Tibial nerve (tissue), 4 donors: ENCODE data around the gene DNAJC5. TPM values are rescaled to one million over a fixed set of nuclear protein-coding genes. Genes with fewer than 3 reads are reported as not detected.

Experiments used
- DNase-seq, 2 donors: peaks; one replicate each; pipeline ENCODE4 v3.0.0-alpha.2; 2019; ENCODE audit warnings: low spot score in 2 of 2
- H3K27ac ChIP-seq, 4 donors: fragments of 200-600 bp; sonication (generic) in 3 of 4; one replicate each; pipeline ENCODE4 v1.5.1; 2017 to 2019; ENCODE audit warnings: mild to moderate bottlenecking in 1 of 4
- H3K27me3 ChIP-seq, 2 donors: fragments of 200-600 bp; sonication (generic) in 1 of 2; one replicate each; pipeline versions ENCODE4 v1.5.1 to v1.6.0; 2017 to 2019
- H3K36me3 ChIP-seq, 3 donors: fragments of 200-600 bp; sonication (generic); one replicate each; pipeline ENCODE4 v1.5.1; 2018 to 2019
- H3K4me1 ChIP-seq, 4 donors: fragments of 200-600 bp; sonication (generic) in 3 of 4; one replicate each; pipeline ENCODE4 v1.5.1; 2017 to 2019
- H3K4me3 ChIP-seq, 4 donors: fragments of 200-600 bp; sonication (generic) in 3 of 4; one replicate each; pipeline ENCODE4 v1.5.1; 2017 to 2019; ENCODE audit warnings: mild to moderate bottlenecking in 1 of 4, moderate library complexity in 1 of 4
- H3K9me3 ChIP-seq, 4 donors: fragments of 200-600 bp; sonication (generic) in 3 of 4; one replicate each; pipeline ENCODE4 v1.5.1; 2017 to 2019
- EP300 ChIP-seq, 2 donors: sonication (generic); formaldehyde crosslinking; IDR thresholded peaks; one replicate each; pipeline ENCODE4 v1.6.1; 2017; ENCODE audit warnings: antibody characterized with exemption in 2 of 2, mild to moderate bottlenecking in 1 of 2
- POLR2A ChIP-seq, 2 donors: fragments of 450-650 bp; IDR thresholded peaks; one replicate each; pipeline ENCODE4 v1.6.1; 2017; ENCODE audit warnings: antibody characterized with exemption in 2 of 2, mild to moderate bottlenecking in 2 of 2, moderate library complexity in 2 of 2
- WGBS, 2 donors: methylation state at CpG; one replicate each; pipeline ENCODE4 v1.1.5; 2018; 5-methylcytosine and 5-hydroxymethylcytosine counted together
- total RNA-seq, 4 donors: library from RNA; depleted of rRNA; stranded (reverse); fragments of >200 nt; gene quantifications; one replicate each; pipeline ENCODE4 v1.1.0, GENCODE V29; 2016
- TF ChIP-seq, protein P1 (sequence below), 5 experiments: fragments of 200-600 bp in 3 of 5; fragments of 450-650 bp in 2 of 5; sonication (generic) in 3 of 5; IDR thresholded peaks; one replicate each; pipeline ENCODE4 v1.5.1; 2016 to 2019; ENCODE audit warnings: antibody characterized with exemption in 5 of 5, mild to moderate bottlenecking in 3 of 5, moderate library complexity in 2 of 5

DNAJC5 gene
- total RNA-seq, 4 donors from 2014 or later: 30.6 to 40.2 (median 32.1) TPM

DNA sequence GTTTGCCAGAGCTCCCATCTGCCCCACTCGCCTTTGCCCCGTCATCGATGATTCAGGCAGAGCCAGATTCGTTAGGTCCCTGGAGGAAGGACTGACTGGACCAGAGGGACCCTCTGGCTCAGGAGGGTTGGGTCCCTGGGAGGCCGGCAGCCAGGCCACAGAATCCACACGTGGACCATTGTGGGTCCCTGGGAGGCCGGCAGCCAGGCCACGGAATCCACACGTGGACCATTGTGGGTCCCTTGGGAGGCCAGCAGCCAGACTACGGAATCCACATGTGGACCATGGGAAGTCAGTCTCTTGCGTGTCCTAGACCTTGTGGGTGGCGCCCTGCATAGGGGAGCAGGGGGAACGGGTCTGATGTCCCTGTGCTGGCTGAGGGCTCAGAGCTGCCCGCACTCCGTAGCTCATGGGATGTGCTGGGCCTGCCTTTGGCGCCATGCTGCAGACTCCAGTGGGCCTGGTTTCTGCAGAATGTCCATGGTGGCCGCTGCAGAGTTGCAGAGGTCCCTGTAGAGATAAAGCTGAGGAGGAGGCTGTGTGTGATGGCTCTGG, 37.8 kb downstream of the DNAJC5 start:
- Histone ChIP-seq H3K27me3 (no peaks in the 10 kb centered on the region), H3K36me3 (peaks cover 0 to 97% (median 33%) of the 10 kb centered on the region in 3 donors), H3K27ac (no peak overlapping the region), H3K4me1 (no peaks in the 10 kb centered on the region), H3K4me3 (no peak overlapping the region), H3K9me3 (no peaks in the 10 kb centered on the region)
- no peak for DNase-seq
- TF ChIP-seq POLR2A (IDR thresholded peaks at IDR 0.05) (no peak), EP300 (IDR thresholded peaks at IDR 0.05) (no peak)
- TF ChIP-seq, protein P1, sequence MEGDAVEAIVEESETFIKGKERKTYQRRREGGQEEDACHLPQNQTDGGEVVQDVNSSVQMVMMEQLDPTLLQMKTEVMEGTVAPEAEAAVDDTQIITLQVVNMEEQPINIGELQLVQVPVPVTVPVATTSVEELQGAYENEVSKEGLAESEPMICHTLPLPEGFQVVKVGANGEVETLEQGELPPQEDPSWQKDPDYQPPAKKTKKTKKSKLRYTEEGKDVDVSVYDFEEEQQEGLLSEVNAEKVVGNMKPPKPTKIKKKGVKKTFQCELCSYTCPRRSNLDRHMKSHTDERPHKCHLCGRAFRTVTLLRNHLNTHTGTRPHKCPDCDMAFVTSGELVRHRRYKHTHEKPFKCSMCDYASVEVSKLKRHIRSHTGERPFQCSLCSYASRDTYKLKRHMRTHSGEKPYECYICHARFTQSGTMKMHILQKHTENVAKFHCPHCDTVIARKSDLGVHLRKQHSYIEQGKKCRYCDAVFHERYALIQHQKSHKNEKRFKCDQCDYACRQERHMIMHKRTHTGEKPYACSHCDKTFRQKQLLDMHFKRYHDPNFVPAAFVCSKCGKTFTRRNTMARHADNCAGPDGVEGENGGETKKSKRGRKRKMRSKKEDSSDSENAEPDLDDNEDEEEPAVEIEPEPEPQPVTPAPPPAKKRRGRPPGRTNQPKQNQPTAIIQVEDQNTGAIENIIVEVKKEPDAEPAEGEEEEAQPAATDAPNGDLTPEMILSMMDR (IDR thresholded peaks at IDR 0.05): no peak
- 88 to 89% methylated on average over 12 to 17 of the region's 17 CpGs for WGBS, 2 donors

DNA sequence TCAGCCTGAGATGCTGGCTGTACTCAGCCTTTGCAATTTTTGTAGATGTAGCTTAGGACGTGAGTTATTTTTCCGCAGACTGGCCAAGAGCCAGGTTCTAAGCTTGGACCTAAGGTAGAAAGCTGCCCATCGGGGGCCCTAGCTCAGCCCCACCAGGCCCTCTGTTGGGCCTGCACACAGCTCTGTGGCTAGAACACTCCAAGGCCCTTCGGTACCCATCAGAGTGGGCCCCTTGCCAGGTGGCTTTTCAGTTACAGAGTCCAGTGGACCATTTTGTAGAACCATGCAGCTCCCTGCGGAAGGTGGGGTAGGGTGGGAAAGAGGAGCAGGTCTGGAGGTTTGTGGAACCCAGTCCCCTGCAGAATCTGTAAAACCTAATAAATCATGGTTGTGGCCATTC, 38.7 kb downstream of the DNAJC5 start:
- Histone ChIP-seq H3K4me3 (no peak overlapping the region), H3K4me1 (no peaks in the 10 kb centered on the region), H3K9me3 (no peaks in the 10 kb centered on the region), H3K27ac (no peak overlapping the region), H3K27me3 (no peaks in the 10 kb centered on the region), H3K36me3 (peaks cover 0 to 98% (median 26%) of the 10 kb centered on the region in 3 donors)
- TF ChIP-seq, protein P1 (IDR thresholded peaks at IDR 0.05): no peak
- TF ChIP-seq EP300 (IDR thresholded peaks at IDR 0.05): no peak
- TF ChIP-seq POLR2A (IDR thresholded peaks at IDR 0.05): no peak
- WGBS, 2 donors: 77 to 79% methylated on average over 5 of the region's 5 CpGs
- no peak for DNase-seq

DNA sequence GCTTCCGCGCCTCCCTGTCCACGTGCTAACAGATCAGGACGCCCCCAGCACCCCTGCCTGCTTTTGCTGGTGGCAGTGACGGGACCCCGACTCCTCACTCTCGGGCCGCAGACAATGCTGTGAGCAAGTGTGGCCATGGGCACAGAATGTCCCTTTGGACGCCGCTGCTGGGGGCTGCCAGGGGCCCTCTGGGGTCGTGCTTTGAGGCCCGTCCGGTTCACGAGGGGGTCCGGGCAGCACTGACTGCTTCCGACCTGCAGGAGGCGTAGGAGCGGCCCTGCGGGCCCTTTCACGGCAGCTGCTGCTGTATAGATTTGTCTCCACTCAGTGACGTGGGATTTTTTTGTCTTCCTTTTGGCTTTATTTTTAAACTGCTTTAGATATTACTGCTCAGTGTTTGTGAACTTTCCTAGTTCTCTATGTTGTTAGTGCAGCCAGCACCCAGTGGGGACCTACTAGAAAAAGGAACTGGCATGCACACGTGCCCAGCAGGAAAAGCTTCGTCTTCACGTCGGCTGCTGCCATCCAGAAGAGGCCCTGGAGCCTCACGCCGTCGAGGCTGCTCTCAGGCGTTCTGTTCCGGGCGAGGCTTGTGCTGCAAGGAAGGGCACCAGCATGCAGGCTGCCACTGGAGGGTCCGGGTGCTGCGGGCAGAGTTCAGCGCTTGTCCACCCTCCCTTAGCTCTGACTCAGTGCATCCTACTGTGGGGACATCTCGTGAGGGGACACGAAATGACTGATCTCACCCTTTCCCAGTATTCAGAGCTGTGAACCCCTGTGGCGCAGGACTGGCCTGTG, 39.5 kb downstream of the DNAJC5 start:
- H3K27ac ChIP-seq: no peak overlapping the region
- no peaks in the 10 kb centered on the region for H3K4me1 ChIP-seq
- no peak overlapping the region for H3K4me3 ChIP-seq
- no peaks in the 10 kb centered on the region for H3K27me3 ChIP-seq
- no peaks in the 10 kb centered on the region for H3K9me3 ChIP-seq
- 73 to 84% methylated on average over 37 of the region's 37 CpGs for WGBS, 2 donors
- TF ChIP-seq, protein P1 (IDR thresholded peaks at IDR 0.05): no peak
- TF ChIP-seq POLR2A (IDR thresholded peaks at IDR 0.05) (no peak), EP300 (IDR thresholded peaks at IDR 0.05) (no peak)
- peaks cover 0 to 98% (median 18%) of the 10 kb centered on the region in 3 donors for H3K36me3 ChIP-seq
- no peak for DNase-seq

DNA sequence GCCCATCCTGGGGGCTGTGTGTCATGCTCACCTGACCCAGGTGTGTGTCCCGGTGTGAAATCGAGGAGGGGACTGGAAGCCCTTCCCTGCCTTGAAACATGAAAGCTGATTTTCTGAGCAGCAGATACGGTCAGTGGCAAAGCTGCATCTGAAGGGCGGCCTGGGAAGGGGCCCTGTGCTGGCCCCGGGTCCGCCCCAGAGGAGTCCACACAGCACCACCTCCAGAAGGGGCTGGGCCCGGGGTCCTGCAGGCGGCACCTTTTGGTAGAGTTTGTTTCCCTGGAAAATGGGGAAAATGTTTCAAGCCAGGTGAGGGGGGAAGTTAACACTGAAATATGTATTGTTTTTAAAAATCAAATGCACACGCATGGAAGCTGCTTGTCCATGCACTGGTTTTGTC, 40.5 kb downstream of the DNAJC5 start:
- H3K27me3 ChIP-seq: no peaks in the 10 kb centered on the region
- no peak overlapping the region for H3K4me3 ChIP-seq
- TF ChIP-seq EP300 (IDR thresholded peaks at IDR 0.05) (no peak), POLR2A (IDR thresholded peaks at IDR 0.05) (no peak)
- TF ChIP-seq, protein P1 (IDR thresholded peaks at IDR 0.05): no peak
- H3K36me3 ChIP-seq: peaks cover 0 to 98% (median 18%) of the 10 kb centered on the region in 3 donors
- no peaks in the 10 kb centered on the region for H3K4me1 ChIP-seq
- DNase-seq: no peak
- WGBS, 2 donors: 93 to 94% methylated on average over 8 of the region's 9 CpGs
- H3K9me3 ChIP-seq: no peaks in the 10 kb centered on the region
- H3K27ac ChIP-seq: no peak overlapping the region

DNA sequence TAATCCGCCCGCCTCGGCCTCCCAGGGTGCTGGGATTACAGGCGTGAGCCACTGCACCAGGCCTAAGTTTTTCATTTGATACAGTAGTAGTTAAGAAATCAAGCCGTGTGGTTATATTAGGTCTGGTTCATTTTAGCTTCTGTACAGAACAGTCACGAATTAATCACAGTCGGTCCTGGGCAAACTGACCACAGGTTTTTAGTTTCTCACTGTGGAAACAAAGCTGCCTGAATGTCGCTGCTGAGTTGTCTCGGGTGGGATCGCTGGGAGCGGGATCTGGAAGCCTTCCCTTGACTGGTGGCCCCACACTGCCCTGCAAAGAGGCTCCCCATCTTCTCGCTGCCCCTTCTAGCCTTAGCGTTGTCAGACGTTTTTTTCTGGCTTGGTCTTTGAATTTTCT, 42.7 kb downstream of the DNAJC5 start:
- Histone ChIP-seq H3K27ac (no peak overlapping the region), H3K4me3 (no peak overlapping the region), H3K9me3 (no peaks in the 10 kb centered on the region), H3K27me3 (no peaks in the 10 kb centered on the region), H3K36me3 (peaks cover 0 to 90% (median 8%) of the 10 kb centered on the region in 3 donors), H3K4me1 (peaks cover 0 to 12% (median 5%) of the 10 kb centered on the region in 4 donors)
- WGBS, 2 donors: 82 to 88% methylated on average over 14 of the region's 14 CpGs
- DNase-seq: no peak
- TF ChIP-seq POLR2A (IDR thresholded peaks at IDR 0.05) (no peak), EP300 (IDR thresholded peaks at IDR 0.05) (no peak)
- TF ChIP-seq, protein P1 (IDR thresholded peaks at IDR 0.05): no peak
